Muscle of leg (tissue), 11 donors: ENCODE measurements around the gene S100A5. TPM values are rescaled to one million over a fixed set of nuclear protein-coding genes. Genes with fewer than 3 reads are reported as not detected.

Experiments used
- DNase-seq: peaks from one replicate; pipeline ENCODE4 v3.0.0; 2013
- H3K27ac ChIP-seq: one replicate; pipeline ENCODE4 v1.5.1; 2013; ENCODE audit warnings: mild to moderate bottlenecking, low read length, control low read depth
- H3K27me3 ChIP-seq: one replicate; pipeline ENCODE4 v1.6.1; 2013; ENCODE audit warnings: low read length; ENCODE audit not compliant: control insufficient read depth, insufficient read depth
- H3K36me3 ChIP-seq: one replicate; pipeline ENCODE4 v1.6.1; 2013; ENCODE audit warnings: low read length; ENCODE audit not compliant: control insufficient read depth, insufficient read depth
- H3K4me1 ChIP-seq: one replicate; pipeline ENCODE4 v1.6.1; 2013; ENCODE audit warnings: low read length; ENCODE audit not compliant: control insufficient read depth, insufficient read depth
- H3K4me3 ChIP-seq: one replicate; pipeline ENCODE4 v1.5.1; 2013; ENCODE audit warnings: low read length, control low read depth
- H3K9me3 ChIP-seq: replicated peaks from 2 replicates; pipeline ENCODE4 v1.6.1; 2013; ENCODE audit warnings: low read depth, low read length; ENCODE audit not compliant: control insufficient read depth
- WGBS: methylation state at CpG from one replicate; pipeline ENCODE4 v1.1.5; 2013; ENCODE audit warnings: missing lambda C conversion rate; ENCODE audit not compliant: insufficient coverage; 5-methylcytosine and 5-hydroxymethylcytosine counted together
- polyA plus RNA-seq, 8 donors: library from polyadenylated mRNA; unstranded; fragments of 120-200 nt; gene quantifications; one replicate each; pipeline versions ENCODE4 v1.2.1 to v1.2.3, GENCODE V29; 2013; ENCODE audit warnings: inconsistent platforms in 1 of 8, low replicate concordance in 1 of 8; ENCODE audit not compliant: insufficient read length in 8 of 8, insufficient read depth in 1 of 8
- total RNA-seq: library from RNA; stranded (reverse); fragments of 120-200 nt; gene quantifications from one replicate; pipeline ENCODE4 v1.2.4, GENCODE V29; 2013

S100A5 gene
- total and polyA plus RNA-seq, 9 donors = 0.31 TPM; not detected in 8

- Histone ChIP-seq H3K27me3 (no peaks in the 10 kb centered on the region), H3K27ac (no peak overlapping the region), H3K4me3 (no peak overlapping the region), H3K4me1 (peaks cover 18% of the 10 kb centered on the region), H3K36me3 (no peaks in the 10 kb centered on the region), H3K9me3 (no peaks in the 10 kb centered on the region)
- 92% methylated on average over 1 of the region's 3 CpGs for WGBS
- no peak for DNase-seq
Observed at GRCh38 chr1:153557877-153558276, 17.1 kb upstream of the S100A5 start.

- H3K27ac ChIP-seq = no peak overlapping the region
- no peaks in the 10 kb centered on the region for H3K36me3 ChIP-seq
- no peaks in the 10 kb centered on the region for H3K9me3 ChIP-seq
- WGBS = 75% methylated on average over 1 of the region's 1 CpG
- H3K27me3 ChIP-seq = no peaks in the 10 kb centered on the region
- peaks cover 18% of the 10 kb centered on the region for H3K4me1 ChIP-seq
- no peak for DNase-seq
- no peak overlapping the region for H3K4me3 ChIP-seq
Observed at GRCh38 chr1:153556348-153556747, 15.6 kb upstream of the S100A5 start.

GRCh38 chr1:153553830-153554541 is 13.3 kb upstream of the S100A5 start:
- H3K4me1 ChIP-seq = peaks cover 37% of the 10 kb centered on the region
- peak; percentile 83 for DNase-seq

GRCh38 chr1:153553096-153553495 is 12.4 kb upstream of the S100A5 start:
- no peaks in the 10 kb centered on the region for H3K36me3 ChIP-seq
- no peak overlapping the region for H3K27ac ChIP-seq
- no peaks in the 10 kb centered on the region for H3K27me3 ChIP-seq
- no peaks in the 10 kb centered on the region for H3K9me3 ChIP-seq
- whole genome bisulfite sequencing = 88% methylated on average over 3 of the region's 12 CpGs
- DNase-seq = no peak
- peaks cover 46% of the 10 kb centered on the region for H3K4me1 ChIP-seq
- no peak overlapping the region for H3K4me3 ChIP-seq

More at GRCh38 chr1:153553830-153554541, 13.3 kb upstream of the S100A5 start:
- H3K9me3 ChIP-seq = no peaks in the 10 kb centered on the region
- 60% methylated on average over 1 of the region's 2 CpGs for WGBS
- no peaks in the 10 kb centered on the region for H3K36me3 ChIP-seq
- no peaks in the 10 kb centered on the region for H3K27me3 ChIP-seq
- H3K27ac ChIP-seq = peak overlapping the region; percentile 74
- no peak overlapping the region for H3K4me3 ChIP-seq

GRCh38 chr1:153552335-153552734 is 11.6 kb upstream of the S100A5 start:
- Histone ChIP-seq H3K27ac (no peak overlapping the region), H3K4me3 (no peak overlapping the region), H3K9me3 (no peaks in the 10 kb centered on the region), H3K4me1 (peaks cover 52% of the 10 kb centered on the region), H3K36me3 (no peaks in the 10 kb centered on the region), H3K27me3 (no peaks in the 10 kb centered on the region)
- 87% methylated on average over 6 of the region's 8 CpGs for WGBS
- DNase-seq = no peak

- Histone ChIP-seq H3K4me1 (peaks cover 65% of the 10 kb centered on the region), H3K4me3 (no peak overlapping the region), H3K27ac (no peak overlapping the region), H3K36me3 (no peaks in the 10 kb centered on the region), H3K9me3 (no peaks in the 10 kb centered on the region), H3K27me3 (no peaks in the 10 kb centered on the region)
- WGBS = 58% methylated on average over 8 of the region's 10 CpGs
- DNase-seq = no peak
Observed at GRCh38 chr1:153550827-153551500, 10.2 kb upstream of the S100A5 start.

GRCh38 chr1:153550398-153550758 is 9.6 kb upstream of the S100A5 start:
- peaks cover 71% of the 10 kb centered on the region for H3K4me1 ChIP-seq
- H3K36me3 ChIP-seq = no peaks in the 10 kb centered on the region
- 29% methylated on average over 1 of the region's 4 CpGs for WGBS
- no peak overlapping the region for H3K4me3 ChIP-seq
- no peaks in the 10 kb centered on the region for H3K27me3 ChIP-seq
- H3K27ac ChIP-seq = no peak overlapping the region
- no peak for DNase-seq
- H3K9me3 ChIP-seq = no peaks in the 10 kb centered on the region

- Histone ChIP-seq H3K4me3 (no peak overlapping the region), H3K9me3 (no peaks in the 10 kb centered on the region), H3K36me3 (no peaks in the 10 kb centered on the region), H3K4me1 (peaks cover 75% of the 10 kb centered on the region), H3K27me3 (no peaks in the 10 kb centered on the region), H3K27ac (peak overlapping the region; percentile 2)
- no peak for DNase-seq
- WGBS = 44% methylated on average over 4 of the region's 6 CpGs
Observed at GRCh38 chr1:153549741-153550397, 9.1 kb upstream of the S100A5 start.

GRCh38 chr1:153548722-153549688 is 8.3 kb upstream of the S100A5 start, which contains the start of gene S100A3:
S100A3 (minus strand) TSS chr1:153549258; CDS start chr1:153548485, 773 bp downstream.
- Histone ChIP-seq H3K9me3 (no peaks in the 10 kb centered on the region), H3K27ac (peak within 1 kb of the TSS; percentile 2), H3K27me3 (no peaks in the 10 kb centered on the region), H3K36me3 (no peaks in the 10 kb centered on the region), H3K4me3 (no peak within 1 kb of the TSS), H3K4me1 (peaks cover 75% of the 10 kb centered on the region)
- peak; percentile 80 for DNase-seq
- WGBS = 57% methylated on average over 10 of the region's 14 CpGs
